HG02981 (cell line): ENCODE results near the gene TLL1.

Experiments used
- ATAC-seq: cut with Tn5 transposase; IDR thresholded peaks from one replicate; pipeline ENCODE4 v1.9.1; 2021; ENCODE audit warnings: mild to moderate bottlenecking, moderate library complexity; ENCODE audit not compliant: unreplicated experiment

Gene TLL1

DNA sequence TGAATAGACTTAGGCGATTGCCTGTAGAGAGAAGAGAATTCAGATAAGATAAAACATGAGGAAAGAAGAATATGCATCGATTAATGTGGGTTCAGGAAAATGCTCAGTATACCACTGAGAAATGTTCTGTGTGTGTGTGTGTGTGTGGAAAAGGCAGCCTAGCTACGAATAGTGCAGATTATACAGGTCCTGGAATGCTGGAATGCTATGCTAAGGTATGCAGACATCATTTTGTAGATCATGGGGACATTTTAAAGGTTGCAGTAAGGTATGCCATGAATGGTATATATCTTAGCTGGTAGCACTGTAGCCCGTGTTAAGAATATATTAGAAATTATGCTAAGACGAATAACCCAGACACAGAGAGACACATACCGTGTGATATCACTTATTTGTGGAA, 267.9 kb downstream of the TLL1 start:
- ATAC-seq, result no peak

DNA sequence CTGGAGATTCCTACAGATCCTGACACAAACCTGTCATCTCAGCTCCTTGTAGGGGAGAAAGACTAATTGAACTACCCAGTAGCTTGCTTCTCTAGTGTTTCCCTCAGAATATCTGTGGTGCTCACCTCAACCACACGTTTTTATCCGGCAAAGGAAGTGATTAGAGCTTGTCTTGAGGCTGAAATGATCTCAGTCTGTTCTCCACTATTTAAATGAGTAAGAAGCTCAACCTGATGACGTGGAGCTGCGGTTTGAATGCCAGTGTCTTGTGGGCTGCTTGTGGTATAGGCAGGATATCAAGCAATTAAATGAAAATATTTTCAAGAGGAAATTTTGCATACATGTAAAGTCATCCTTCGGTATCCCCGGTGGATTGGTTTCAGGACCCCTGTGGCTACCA, 270.2 kb downstream of the TLL1 start:
- ATAC-seq, result no peak

DNA sequence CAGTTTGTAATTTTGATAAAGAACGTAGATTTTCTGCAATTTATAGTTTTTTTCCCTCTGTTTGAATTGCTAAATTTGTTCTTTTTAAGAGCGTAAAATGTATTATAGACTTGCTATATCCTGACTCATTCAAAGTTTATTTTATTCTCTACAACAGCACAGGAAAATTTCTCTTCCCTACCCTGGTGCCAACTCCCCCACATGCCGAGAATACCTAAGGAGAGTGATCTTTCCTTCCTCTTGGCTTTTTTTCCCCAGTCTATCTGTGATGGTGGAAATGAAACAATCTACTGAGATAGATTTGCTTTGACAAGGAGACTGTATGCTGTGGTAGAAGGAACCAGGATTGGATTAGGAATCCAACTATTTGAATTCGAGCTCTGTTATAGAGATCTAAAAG, 271.6 kb downstream of the TLL1 start:
- no peak for ATAC-seq

DNA sequence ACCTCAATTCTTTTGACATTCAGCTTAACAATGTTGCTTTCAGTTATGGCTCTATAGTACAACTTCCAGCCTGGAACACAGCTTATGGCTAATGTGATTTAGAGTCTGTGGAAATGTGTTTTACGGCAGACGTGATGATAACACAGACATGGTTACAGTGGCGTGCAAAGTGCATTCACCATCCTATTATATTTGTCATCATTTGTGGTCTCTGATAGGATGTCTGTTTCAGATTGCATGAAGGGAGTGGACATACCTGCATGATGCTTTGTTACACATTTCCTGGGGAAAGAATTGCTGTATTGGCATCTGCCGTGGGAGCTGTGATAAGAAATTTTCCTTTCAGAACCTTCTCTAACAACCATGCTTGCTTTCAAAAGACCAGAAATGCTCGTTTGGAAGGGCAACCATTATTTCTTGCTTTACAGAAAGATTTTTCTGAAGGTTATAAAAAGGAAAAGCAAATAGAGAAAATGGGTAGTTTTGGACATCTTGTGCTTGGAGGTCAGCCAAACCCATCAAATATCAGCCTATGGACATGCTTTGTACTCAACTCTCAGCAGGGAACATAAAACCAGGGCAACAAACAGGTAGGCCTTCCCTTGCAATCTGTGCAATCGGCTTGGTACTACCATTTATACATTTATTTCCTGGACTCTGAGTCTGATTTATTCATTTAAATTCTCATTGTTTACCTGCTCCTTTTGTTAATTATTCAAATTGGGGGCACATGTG, 273.9 kb downstream of the TLL1 start:
- no peak for ATAC-seq
